GM12872 (cell line): ENCODE data around the gene KIF2A.

Experiments
- CTCF ChIP-seq: IDR thresholded peaks from 3 replicates; pipeline ENCODE4 v1.5.1; 2011; ENCODE audit warnings: low read depth, mild to moderate bottlenecking, low read length, moderate library complexity; ENCODE audit not compliant: insufficient read depth

KIF2A gene

DNA sequence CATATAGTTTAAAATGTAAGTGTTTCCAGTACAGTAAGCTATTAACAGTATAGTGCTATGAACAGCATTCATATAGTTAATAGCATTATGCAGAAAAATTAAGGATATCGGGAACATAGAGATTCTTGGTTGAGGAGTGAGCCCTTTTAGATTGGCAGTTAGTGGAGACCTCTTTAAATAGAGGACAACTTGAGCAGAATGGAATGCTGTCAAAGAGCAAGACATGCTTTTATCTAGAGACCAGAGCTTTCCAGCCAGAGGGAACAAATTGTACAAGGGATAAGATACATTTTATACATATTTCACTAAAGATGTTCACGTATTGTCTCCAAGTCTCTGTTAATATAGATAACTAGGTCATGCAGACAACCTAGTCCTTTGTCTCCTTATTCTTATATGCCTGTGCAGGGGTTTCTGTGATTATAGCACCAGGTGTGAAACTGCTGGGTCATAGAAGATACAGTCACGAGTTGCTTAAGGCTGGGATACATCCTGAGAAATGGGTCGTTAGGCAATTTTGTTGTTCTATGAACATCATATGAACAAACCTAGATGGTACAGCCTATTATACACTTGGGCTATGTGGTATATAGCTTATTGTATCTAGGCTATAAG lies 112.6 kb downstream of the KIF2A start:
- TF ChIP-seq CTCF = no peak

- no peak for TF ChIP-seq CTCF
These were observed 113.6 kb downstream of the KIF2A start for GRCh38 chr5:62419609-62420008.

GRCh38 chr5:62421414-62421813 lies 115.4 kb downstream of the KIF2A start:
- TF ChIP-seq CTCF = no peak

- TF ChIP-seq CTCF = no peak
These were observed 118.8 kb downstream of the KIF2A start for GRCh38 chr5:62424763-62425162.

DNA sequence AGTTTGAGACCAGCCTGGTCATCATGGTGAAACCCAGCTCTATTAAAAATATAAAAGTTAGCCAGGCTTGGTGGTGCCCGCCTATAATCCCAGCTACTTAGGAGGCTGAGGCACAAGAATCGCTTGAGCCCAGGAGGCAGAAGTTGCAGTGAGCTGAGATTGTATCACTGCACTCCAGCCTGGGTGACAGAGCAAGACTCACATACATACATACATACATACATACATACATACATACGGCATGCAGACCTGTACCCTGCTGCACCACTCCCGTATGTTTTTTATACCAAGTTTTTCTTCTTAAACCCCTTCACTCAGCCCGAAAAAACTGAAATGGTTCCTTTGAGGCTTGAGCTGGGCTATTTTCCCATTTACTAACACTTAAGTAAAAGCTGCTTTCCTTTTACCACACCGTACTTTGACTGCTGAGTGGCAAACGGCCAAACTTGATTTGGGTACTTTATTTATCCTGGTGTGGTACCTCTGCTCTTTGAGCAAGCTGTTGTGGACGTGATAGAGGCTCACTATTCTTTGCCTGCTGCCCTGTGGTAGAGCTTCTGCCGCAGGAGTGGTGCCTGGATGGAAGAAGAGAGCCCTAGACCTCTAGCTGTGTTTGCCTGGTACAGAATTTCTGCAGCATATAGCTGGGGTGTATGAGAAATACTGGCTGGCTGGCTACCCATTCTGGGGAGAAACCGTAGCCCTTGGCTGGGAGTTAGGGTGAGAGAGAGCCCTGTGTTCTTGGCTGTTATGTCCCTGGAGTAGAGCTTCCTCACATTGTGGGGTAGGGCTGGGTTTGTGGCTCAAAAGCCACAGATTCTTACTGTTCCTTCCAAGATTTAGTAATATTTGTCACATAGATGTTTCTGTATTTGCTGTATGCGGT lies 126.0 kb downstream of the KIF2A start:
- no peak for TF ChIP-seq CTCF

DNA sequence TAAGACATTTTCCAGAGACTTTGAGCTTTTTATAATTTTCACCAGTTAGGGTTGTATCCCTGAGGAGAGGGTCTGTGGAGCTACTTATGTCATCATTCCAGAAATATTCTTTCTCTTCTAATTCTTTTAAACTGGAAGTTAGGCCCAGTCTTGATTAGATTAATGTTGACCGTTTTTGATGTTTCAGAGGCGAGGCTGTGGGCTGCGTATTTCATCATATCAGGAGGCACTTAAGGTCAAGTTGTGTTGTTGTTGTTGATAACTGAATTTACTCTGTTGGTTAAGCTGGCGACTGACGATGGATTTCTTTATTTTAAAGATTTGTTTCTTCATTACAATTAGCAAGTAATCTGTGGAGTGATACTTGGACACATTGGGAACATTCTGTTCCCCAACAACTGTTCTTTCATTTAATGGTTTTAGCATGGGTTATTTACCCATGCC lies 126.6 kb downstream of the KIF2A start:
- TF ChIP-seq CTCF = no peak
